Activated CD8-positive, alpha-beta T cell treated with anti-CD3 and anti-CD28 coated beads for 36 hours (primary cell): ENCODE measurements around the gene FBXO17. TPM values are rescaled to one million over a fixed set of nuclear protein-coding genes. Genes with fewer than 3 reads are reported as not detected.
A peak's percentile ranks its signal among the peaks of the same experiment; 100 is the strongest.

Experiments used
- ATAC-seq: fragments of 200-7000 bp; cut with Tn5 transposase; one replicate; pipeline ENCODE4 v1.10.0; 2021; ENCODE audit warnings: mild to moderate bottlenecking, moderate library complexity
- CTCF ChIA-PET: fragments of 350-600 bp; sonication (Branson Sonifier 250); formaldehyde crosslinking; loops from one replicate; lab custom pipeline; 2021; ENCODE audit warnings: antibody characterized with exemption; lab: Charles Lee
- POLR2A ChIA-PET: fragments of 350-600 bp; sonication (Branson Sonifier 250); formaldehyde crosslinking; loops from one replicate; lab custom pipeline; 2021; ENCODE audit warnings: antibody characterized with exemption; lab: Charles Lee
- DNase-seq: peaks from one replicate; pipeline ENCODE4 v3.0.0-alpha.2; 2020
- H3K27ac Mint-ChIP-seq: one replicate; pipeline ENCODE4 v1.8.0; 2021; ENCODE audit warnings: mild to moderate bottlenecking, mixed read lengths
- H3K27me3 Mint-ChIP-seq: one replicate; pipeline ENCODE4 v1.8.0; 2021; ENCODE audit warnings: mixed read lengths
- H3K36me3 Mint-ChIP-seq: one replicate; pipeline ENCODE4 v1.8.0; 2021; ENCODE audit warnings: low read depth, mixed read lengths
- H3K4me1 Mint-ChIP-seq: one replicate; pipeline ENCODE4 v1.8.0; 2021; ENCODE audit warnings: low read depth, mixed read lengths
- H3K4me3 Mint-ChIP-seq: one replicate; pipeline ENCODE4 v1.8.0; 2021; ENCODE audit warnings: mild to moderate bottlenecking, moderate library complexity, mixed read lengths
- H3K9me3 Mint-ChIP-seq: one replicate; pipeline ENCODE4 v1.8.0; 2021; ENCODE audit warnings: mixed read lengths
- CTCF ChIP-seq: fragments of 200-600 bp; IDR thresholded peaks from one replicate; pipeline ENCODE4 v1.8.0; 2022; ENCODE audit warnings: antibody characterized with exemption, mild to moderate bottlenecking
- intact Hi-C: fragments of 100-400 bp; cut with micrococcal nuclease; formaldehyde crosslinking; loops from one replicate; pipeline ENCODE4 v1.10.0; 2022
- total RNA-seq, 2 experiments: library from RNA; stranded (reverse); gene quantifications; one replicate each; pipeline ENCODE4 v1.2.3, GENCODE V29; 2021

Gene FBXO17
- total RNA-seq, 2 experiments from 2014 or later: not detected

GRCh38 chr19:38939957-38940356 lies 35.6 kb downstream of the FBXO17 start:
- DNase-seq (no peak), ATAC-seq (no peak)
- Mint-ChIP-seq H3K4me1 (no peaks in the 10 kb centered on the region), H3K9me3 (peaks cover 2% of the 10 kb centered on the region), H3K27me3 (peaks cover 3% of the 10 kb centered on the region), H3K4me3 (no peak overlapping the region), H3K27ac (no peak overlapping the region), H3K36me3 (peaks cover 13% of the 10 kb centered on the region)
- ChIA-PET POLR2A (interaction anchor here (1.2 kb wide), 1 partner anchor 12 kb away, joined by 3 read pairs; no protein-coding TSS in a partner anchor), CTCF (interaction anchor here (1.1 to 1.8 kb wide), 3 partner anchors 9 to 537 kb away, joined by 4 to 5 read pairs (median 5); partner anchors contain the start of genes FAM98C, MRPS12 and SARS2)
- TF ChIP-seq CTCF: no peak
- intact Hi-C loops: loop anchor here (10.0 kb wide), 1 partner anchor 205 kb away; no protein-coding TSS in a partner anchor

- H3K9me3 Mint-ChIP-seq: peaks cover 7% of the 10 kb centered on the region
- DNase-seq (no peak), ATAC-seq (no peak)
- H3K4me1 Mint-ChIP-seq: peaks cover 26% of the 10 kb centered on the region
- peaks cover 48% of the 10 kb centered on the region for H3K36me3 Mint-ChIP-seq
- TF ChIP-seq CTCF: no peak
- H3K27ac Mint-ChIP-seq: no peak overlapping the region
- ChIA-PET CTCF (interaction anchor here (0.7 to 3.6 kb wide), 9 partner anchors 19 to 543 kb away, joined by 3 to 27 read pairs (median 3); partner anchors contain the start of gene FAM98C), POLR2A (no interaction called here)
- intact Hi-C loops: loop anchor here (5.0 to 10.0 kb wide), 2 partner anchors 81 to 199 kb away; no protein-coding TSS in a partner anchor
- no peak overlapping the region for H3K4me3 Mint-ChIP-seq
- H3K27me3 Mint-ChIP-seq: no peaks in the 10 kb centered on the region
These were observed 42.0 kb downstream of the FBXO17 start for GRCh38 chr19:38933544-38933943.

GRCh38 chr19:38932425-38933179 lies 42.9 kb downstream of the FBXO17 start:
- Mint-ChIP-seq H3K27ac (peak overlapping the region; percentile 42), H3K4me1 (peaks cover 31% of the 10 kb centered on the region), H3K9me3 (peaks cover 7% of the 10 kb centered on the region), H3K27me3 (no peaks in the 10 kb centered on the region), H3K4me3 (peak overlapping the region; percentile 99), H3K36me3 (peaks cover 54% of the 10 kb centered on the region)
- ChIA-PET CTCF (interaction anchor here (0.7 to 3.6 kb wide), 12 partner anchors 20 to 542 kb away, joined by 3 to 27 read pairs (median 4); partner anchors contain the start of genes FAM98C and NFKBIB), POLR2A (interaction anchor here (1.6 kb wide), 1 partner anchor 32 kb away, joined by 7 read pairs; the partner anchor contains the start of gene NFKBIB)
- DNase-seq (peak; percentile 63), ATAC-seq (no peak)
- intact Hi-C loops: loop anchor here (5.0 to 10.0 kb wide), 2 partner anchors 80 to 198 kb away; no protein-coding TSS in a partner anchor
- TF ChIP-seq CTCF: peak; percentile 47

- intact Hi-C loops: loop anchor here (5.0 to 10.0 kb wide), 2 partner anchors 79 to 197 kb away; no protein-coding TSS in a partner anchor
These were observed 44.1 kb downstream of the FBXO17 start for GRCh38 chr19:38931521-38931793.

More at GRCh38 chr19:38931521-38931793, 44.1 kb downstream of the FBXO17 start:
- H3K4me1 Mint-ChIP-seq: peaks cover 31% of the 10 kb centered on the region
- no peaks in the 10 kb centered on the region for H3K27me3 Mint-ChIP-seq
- peaks cover 7% of the 10 kb centered on the region for H3K9me3 Mint-ChIP-seq
- no peak for TF ChIP-seq CTCF
- DNase-seq: no peak
- POLR2A ChIA-PET: interaction anchor here (0.5 to 1.6 kb wide), 6 partner anchors 13 to 1638 kb away, joined by 3 to 7 read pairs (median 3); partner anchors contain the start of gene NFKBIB
- CTCF ChIA-PET: interaction anchor here (0.8 to 3.6 kb wide), 14 partner anchors 21 to 529 kb away, joined by 3 to 27 read pairs (median 6); partner anchors contain the start of genes FAM98C, NFKBIB, RINL and SIRT2
- H3K27ac Mint-ChIP-seq: peak overlapping the region; percentile 98
- ATAC-seq: no peak
- H3K4me3 Mint-ChIP-seq: peak overlapping the region; percentile 99
- H3K36me3 Mint-ChIP-seq: peaks cover 55% of the 10 kb centered on the region
